ENCODE results near the gene DCLK1.

Gene DCLK1

GRCh38 chr13:36038785-36039555, 92.2 kb downstream of the DCLK1 start:
- no peak for DNase-seq (ENCODE audit: extremely low read depth, low read depth)
- H3K4me3 ChIP-seq (replicated peaks; ENCODE audit: low read depth, low read length): no peak overlapping the region
- no peak for TF ChIP-seq CTCF (IDR thresholded peaks at IDR 0.05; ENCODE audit: low read depth, low read length, missing control alignments)

- TF ChIP-seq CTCF (IDR thresholded peaks at IDR 0.05; ENCODE audit: low read depth, low read length, missing control alignments): no peak
- no peak for DNase-seq (ENCODE audit: extremely low read depth, low read depth)
- H3K4me3 ChIP-seq (replicated peaks; ENCODE audit: low read depth, low read length): no peak overlapping the region
These were observed 98.1 kb downstream of the DCLK1 start for GRCh38 chr13:36033035-36033434.

GRCh38 chr13:36031490-36031889, 99.7 kb downstream of the DCLK1 start:
- no peak overlapping the region for H3K4me3 ChIP-seq (replicated peaks; ENCODE audit: low read depth, low read length)
- no peak for DNase-seq (ENCODE audit: extremely low read depth, low read depth)
- TF ChIP-seq CTCF (IDR thresholded peaks at IDR 0.05; ENCODE audit: low read depth, low read length, missing control alignments): no peak

- H3K4me3 ChIP-seq (replicated peaks; ENCODE audit: low read depth, low read length): no peak overlapping the region
- no peak for DNase-seq (ENCODE audit: extremely low read depth, low read depth)
- TF ChIP-seq CTCF (IDR thresholded peaks at IDR 0.05; ENCODE audit: low read depth, low read length, missing control alignments): no peak
These were observed 100.4 kb downstream of the DCLK1 start for GRCh38 chr13:36030670-36031331.

GRCh38 chr13:36029166-36029565, 102.0 kb downstream of the DCLK1 start:
- H3K4me3 ChIP-seq (replicated peaks; ENCODE audit: low read depth, low read length): no peak overlapping the region
- TF ChIP-seq CTCF (IDR thresholded peaks at IDR 0.05; ENCODE audit: low read depth, low read length, missing control alignments): no peak
- DNase-seq (ENCODE audit: extremely low read depth, low read depth): no peak

GRCh38 chr13:36028359-36029025, 102.7 kb downstream of the DCLK1 start:
- no peak for TF ChIP-seq CTCF (IDR thresholded peaks at IDR 0.05; ENCODE audit: low read depth, low read length, missing control alignments)
- no peak overlapping the region for H3K4me3 ChIP-seq (replicated peaks; ENCODE audit: low read depth, low read length)
- no peak for DNase-seq (ENCODE audit: extremely low read depth, low read depth)

All from HFF-Myc (cell line).